ENCODE data around the gene TMEM61.

- TF ChIP-seq CTCF (IDR thresholded peaks at IDR 0.05; ENCODE audit: control extremely low read depth in 1 of 3, insufficient read depth in 1 of 3, low read depth in 1 of 3, low read length in 3 of 3) = no peak
- no peak for TF ChIP-seq MAFK (IDR thresholded peaks at IDR 0.05; ENCODE audit: low read depth, low read length)
- no peak for TF ChIP-seq ATF2 (IDR thresholded peaks at IDR 0.05; ENCODE audit: low read length)
- TF ChIP-seq SP2 (IDR thresholded peaks at IDR 0.05; ENCODE audit: low read length) = no peak
- no peak for TF ChIP-seq POLR2AphosphoS5 (IDR thresholded peaks at IDR 0.05; ENCODE audit: low read depth, low read length)
These were observed 5.6 kb downstream of the TMEM61 start for GRCh38 chr1:54986025-54986424.

Measured in H1 (cell line).